GM19468 (cell line): Measurements from ENCODE around the gene AGR2.
"Not testable (repeated sequence)": the region's sequence is repeated elsewhere in the genome, so short reads cannot be mapped to it uniquely, and the experiment has no call there.

Experiments used
- ATAC-seq: cut with Tn5 transposase; IDR thresholded peaks from one replicate; pipeline ENCODE4 v1.9.1; 2021; ENCODE audit warnings: mild to moderate bottlenecking, moderate library complexity, moderate number of reproducible peaks; ENCODE audit not compliant: unreplicated experiment; ENCODE audit errors: extremely low read depth

AGR2 gene

GRCh38 chr7:16804674-16805439, at the start of gene AGR2:
Gene AGR2 (minus strand): TSS chr7:16804999. CDS start chr7:16801796, 3,203 bp downstream.
- no peak for ATAC-seq

GRCh38 chr7:16853189-16853588, 48.4 kb upstream of the AGR2 start:
- not testable (repeated sequence) for ATAC-seq

- ATAC-seq: no peak
Observed at GRCh38 chr7:16851829-16852228, 47.0 kb upstream of the AGR2 start.

- ATAC-seq: no peak
Observed at GRCh38 chr7:16850614-16851466, 46.0 kb upstream of the AGR2 start.

GRCh38 chr7:16849296-16850148, 44.7 kb upstream of the AGR2 start:
- no peak for ATAC-seq

- ATAC-seq: no peak
Observed at GRCh38 chr7:16847381-16847860, 42.6 kb upstream of the AGR2 start.

- no peak for ATAC-seq
Observed at GRCh38 chr7:16846601-16847165, 41.9 kb upstream of the AGR2 start.

GRCh38 chr7:16845746-16846145, 40.9 kb upstream of the AGR2 start:
- no peak for ATAC-seq

GRCh38 chr7:16841681-16842080, 36.9 kb upstream of the AGR2 start:
- ATAC-seq: no peak

- no peak for ATAC-seq
Observed at GRCh38 chr7:16840094-16840493, 35.3 kb upstream of the AGR2 start.

- ATAC-seq: no peak
Observed at GRCh38 chr7:16839646-16840045, 34.8 kb upstream of the AGR2 start.

GRCh38 chr7:16838891-16839290, 34.1 kb upstream of the AGR2 start:
- ATAC-seq: no peak

GRCh38 chr7:16838386-16838785, 33.6 kb upstream of the AGR2 start:
- ATAC-seq: no peak

- ATAC-seq: no peak
Observed at GRCh38 chr7:16836481-16836880, 31.7 kb upstream of the AGR2 start.

GRCh38 chr7:16833373-16833772, 28.6 kb upstream of the AGR2 start:
- ATAC-seq: no peak

- no peak for ATAC-seq
Observed at GRCh38 chr7:16826060-16826459, 21.3 kb upstream of the AGR2 start.

GRCh38 chr7:16822029-16822428, 17.2 kb upstream of the AGR2 start:
- no peak for ATAC-seq

GRCh38 chr7:16818732-16819131, 13.9 kb upstream of the AGR2 start:
- ATAC-seq: no peak

- no peak for ATAC-seq
Observed at GRCh38 chr7:16817536-16817935, 12.7 kb upstream of the AGR2 start.

- ATAC-seq: no peak
Observed at GRCh38 chr7:16816824-16817223, 12.0 kb upstream of the AGR2 start.
